ENCODE measurements around the gene ULBP1. TPM values are rescaled to one million over a fixed set of nuclear protein-coding genes. Genes with fewer than 3 reads are reported as not detected.

The ULBP1 gene
- total RNA-seq, 1 experiment from 2014 or later = 0.81 TPM

DNA sequence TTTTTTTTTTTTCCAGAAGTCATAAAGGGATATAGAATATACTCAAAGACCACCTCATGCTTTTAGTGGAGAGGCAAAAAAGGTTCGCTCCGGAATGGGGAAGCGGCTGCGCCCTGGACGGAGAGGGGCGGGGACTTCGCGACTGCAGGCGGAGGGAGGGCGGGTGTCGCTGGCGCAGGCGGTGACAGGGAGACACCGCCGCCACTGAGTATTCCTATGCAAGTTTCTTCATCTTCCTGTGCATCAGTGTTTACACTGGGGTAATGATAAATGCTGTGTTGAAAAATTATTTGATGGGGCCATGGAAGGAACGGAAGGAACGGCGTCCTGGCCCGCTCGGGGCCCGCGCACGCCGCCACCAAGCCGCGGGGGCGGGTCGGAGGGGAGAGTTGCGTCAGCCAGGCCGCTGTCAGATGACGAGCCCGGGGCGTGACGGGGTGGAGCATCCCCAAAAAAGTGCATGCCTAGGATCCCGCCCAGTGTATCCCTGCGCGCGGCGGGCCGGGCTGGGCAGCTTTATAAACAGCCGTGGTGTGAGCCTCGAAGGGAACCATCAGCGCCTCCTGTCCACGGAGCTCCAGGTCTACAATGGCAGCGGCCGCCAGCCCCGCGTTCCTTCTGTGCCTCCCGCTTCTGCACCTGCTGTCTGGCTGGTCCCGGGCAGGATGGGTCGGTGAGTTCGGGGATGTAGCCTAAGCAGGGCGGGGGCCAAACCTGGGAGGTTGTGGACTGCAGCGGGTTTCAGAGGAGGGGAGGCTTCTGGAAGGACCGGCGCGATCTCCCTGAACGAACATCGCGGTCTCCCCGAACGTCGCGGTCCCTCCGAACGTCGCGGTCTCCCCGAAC, at the start of gene ULBP1 (continued):
- TF ChIP-seq, protein P1, sequence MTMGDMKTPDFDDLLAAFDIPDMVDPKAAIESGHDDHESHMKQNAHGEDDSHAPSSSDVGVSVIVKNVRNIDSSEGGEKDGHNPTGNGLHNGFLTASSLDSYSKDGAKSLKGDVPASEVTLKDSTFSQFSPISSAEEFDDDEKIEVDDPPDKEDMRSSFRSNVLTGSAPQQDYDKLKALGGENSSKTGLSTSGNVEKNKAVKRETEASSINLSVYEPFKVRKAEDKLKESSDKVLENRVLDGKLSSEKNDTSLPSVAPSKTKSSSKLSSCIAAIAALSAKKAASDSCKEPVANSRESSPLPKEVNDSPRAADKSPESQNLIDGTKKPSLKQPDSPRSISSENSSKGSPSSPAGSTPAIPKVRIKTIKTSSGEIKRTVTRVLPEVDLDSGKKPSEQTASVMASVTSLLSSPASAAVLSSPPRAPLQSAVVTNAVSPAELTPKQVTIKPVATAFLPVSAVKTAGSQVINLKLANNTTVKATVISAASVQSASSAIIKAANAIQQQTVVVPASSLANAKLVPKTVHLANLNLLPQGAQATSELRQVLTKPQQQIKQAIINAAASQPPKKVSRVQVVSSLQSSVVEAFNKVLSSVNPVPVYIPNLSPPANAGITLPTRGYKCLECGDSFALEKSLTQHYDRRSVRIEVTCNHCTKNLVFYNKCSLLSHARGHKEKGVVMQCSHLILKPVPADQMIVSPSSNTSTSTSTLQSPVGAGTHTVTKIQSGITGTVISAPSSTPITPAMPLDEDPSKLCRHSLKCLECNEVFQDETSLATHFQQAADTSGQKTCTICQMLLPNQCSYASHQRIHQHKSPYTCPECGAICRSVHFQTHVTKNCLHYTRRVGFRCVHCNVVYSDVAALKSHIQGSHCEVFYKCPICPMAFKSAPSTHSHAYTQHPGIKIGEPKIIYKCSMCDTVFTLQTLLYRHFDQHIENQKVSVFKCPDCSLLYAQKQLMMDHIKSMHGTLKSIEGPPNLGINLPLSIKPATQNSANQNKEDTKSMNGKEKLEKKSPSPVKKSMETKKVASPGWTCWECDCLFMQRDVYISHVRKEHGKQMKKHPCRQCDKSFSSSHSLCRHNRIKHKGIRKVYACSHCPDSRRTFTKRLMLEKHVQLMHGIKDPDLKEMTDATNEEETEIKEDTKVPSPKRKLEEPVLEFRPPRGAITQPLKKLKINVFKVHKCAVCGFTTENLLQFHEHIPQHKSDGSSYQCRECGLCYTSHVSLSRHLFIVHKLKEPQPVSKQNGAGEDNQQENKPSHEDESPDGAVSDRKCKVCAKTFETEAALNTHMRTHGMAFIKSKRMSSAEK (CRISPR knock-in tag; IDR thresholded peaks at IDR 0.05; ENCODE audit: borderline replicate concordance) = no peak
- no peak for TF ChIP-seq PRRX2 (CRISPR knock-in tag; IDR thresholded peaks at IDR 0.05)
- TF ChIP-seq SOX15 (CRISPR knock-in tag; IDR thresholded peaks at IDR 0.05) = no peak
- TF ChIP-seq ZNF671 (CRISPR knock-in tag; IDR thresholded peaks at IDR 0.05) = no peak
- TF ChIP-seq, protein P2, sequence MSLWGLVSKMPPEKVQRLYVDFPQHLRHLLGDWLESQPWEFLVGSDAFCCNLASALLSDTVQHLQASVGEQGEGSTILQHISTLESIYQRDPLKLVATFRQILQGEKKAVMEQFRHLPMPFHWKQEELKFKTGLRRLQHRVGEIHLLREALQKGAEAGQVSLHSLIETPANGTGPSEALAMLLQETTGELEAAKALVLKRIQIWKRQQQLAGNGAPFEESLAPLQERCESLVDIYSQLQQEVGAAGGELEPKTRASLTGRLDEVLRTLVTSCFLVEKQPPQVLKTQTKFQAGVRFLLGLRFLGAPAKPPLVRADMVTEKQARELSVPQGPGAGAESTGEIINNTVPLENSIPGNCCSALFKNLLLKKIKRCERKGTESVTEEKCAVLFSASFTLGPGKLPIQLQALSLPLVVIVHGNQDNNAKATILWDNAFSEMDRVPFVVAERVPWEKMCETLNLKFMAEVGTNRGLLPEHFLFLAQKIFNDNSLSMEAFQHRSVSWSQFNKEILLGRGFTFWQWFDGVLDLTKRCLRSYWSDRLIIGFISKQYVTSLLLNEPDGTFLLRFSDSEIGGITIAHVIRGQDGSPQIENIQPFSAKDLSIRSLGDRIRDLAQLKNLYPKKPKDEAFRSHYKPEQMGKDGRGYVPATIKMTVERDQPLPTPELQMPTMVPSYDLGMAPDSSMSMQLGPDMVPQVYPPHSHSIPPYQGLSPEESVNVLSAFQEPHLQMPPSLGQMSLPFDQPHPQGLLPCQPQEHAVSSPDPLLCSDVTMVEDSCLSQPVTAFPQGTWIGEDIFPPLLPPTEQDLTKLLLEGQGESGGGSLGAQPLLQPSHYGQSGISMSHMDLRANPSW (CRISPR knock-in tag; conservative IDR thresholded peaks at IDR 0.05; ENCODE audit: low read depth) = no peak
- no peak for TF ChIP-seq CBFB (CRISPR knock-in tag; IDR thresholded peaks at IDR 0.05; ENCODE audit: low read depth)
- no peak for TF ChIP-seq TCF7 (CRISPR knock-in tag; IDR thresholded peaks at IDR 0.05; ENCODE audit: low read depth)
- 0 out of 2 replicates have a peak, but pooled peaks have one; percentile 21 for TF ChIP-seq ATF2 (CRISPR knock-in tag; IDR thresholded peaks at IDR 0.05; ENCODE audit: borderline replicate concordance, low read depth)
- TF ChIP-seq ZNF138 (CRISPR knock-in tag; conservative IDR thresholded peaks at IDR 0.05) = no peak
- TF ChIP-seq, protein P3, sequence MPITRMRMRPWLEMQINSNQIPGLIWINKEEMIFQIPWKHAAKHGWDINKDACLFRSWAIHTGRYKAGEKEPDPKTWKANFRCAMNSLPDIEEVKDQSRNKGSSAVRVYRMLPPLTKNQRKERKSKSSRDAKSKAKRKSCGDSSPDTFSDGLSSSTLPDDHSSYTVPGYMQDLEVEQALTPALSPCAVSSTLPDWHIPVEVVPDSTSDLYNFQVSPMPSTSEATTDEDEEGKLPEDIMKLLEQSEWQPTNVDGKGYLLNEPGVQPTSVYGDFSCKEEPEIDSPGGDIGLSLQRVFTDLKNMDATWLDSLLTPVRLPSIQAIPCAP (CRISPR knock-in tag; IDR thresholded peaks at IDR 0.05) = no peak
- TF ChIP-seq, protein P4, sequence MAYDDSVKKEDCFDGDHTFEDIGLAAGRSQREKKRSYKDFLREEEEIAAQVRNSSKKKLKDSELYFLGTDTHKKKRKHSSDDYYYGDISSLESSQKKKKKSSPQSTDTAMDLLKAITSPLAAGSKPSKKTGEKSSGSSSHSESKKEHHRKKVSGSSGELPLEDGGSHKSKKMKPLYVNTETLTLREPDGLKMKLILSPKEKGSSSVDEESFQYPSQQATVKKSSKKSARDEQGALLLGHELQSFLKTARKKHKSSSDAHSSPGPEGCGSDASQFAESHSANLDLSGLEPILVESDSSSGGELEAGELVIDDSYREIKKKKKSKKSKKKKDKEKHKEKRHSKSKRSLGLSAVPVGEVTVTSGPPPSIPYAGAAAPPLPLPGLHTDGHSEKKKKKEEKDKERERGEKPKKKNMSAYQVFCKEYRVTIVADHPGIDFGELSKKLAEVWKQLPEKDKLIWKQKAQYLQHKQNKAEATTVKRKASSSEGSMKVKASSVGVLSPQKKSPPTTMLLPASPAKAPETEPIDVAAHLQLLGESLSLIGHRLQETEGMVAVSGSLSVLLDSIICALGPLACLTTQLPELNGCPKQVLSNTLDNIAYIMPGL (CRISPR knock-in tag; IDR thresholded peaks at IDR 0.05) = peak; percentile 85
- TF ChIP-seq, protein P5, sequence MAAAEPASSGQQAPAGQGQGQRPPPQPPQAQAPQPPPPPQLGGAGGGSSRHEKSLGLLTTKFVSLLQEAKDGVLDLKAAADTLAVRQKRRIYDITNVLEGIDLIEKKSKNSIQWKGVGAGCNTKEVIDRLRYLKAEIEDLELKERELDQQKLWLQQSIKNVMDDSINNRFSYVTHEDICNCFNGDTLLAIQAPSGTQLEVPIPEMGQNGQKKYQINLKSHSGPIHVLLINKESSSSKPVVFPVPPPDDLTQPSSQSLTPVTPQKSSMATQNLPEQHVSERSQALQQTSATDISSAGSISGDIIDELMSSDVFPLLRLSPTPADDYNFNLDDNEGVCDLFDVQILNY (CRISPR knock-in tag; IDR thresholded peaks at IDR 0.05) = no peak
- TF ChIP-seq, protein P6, sequence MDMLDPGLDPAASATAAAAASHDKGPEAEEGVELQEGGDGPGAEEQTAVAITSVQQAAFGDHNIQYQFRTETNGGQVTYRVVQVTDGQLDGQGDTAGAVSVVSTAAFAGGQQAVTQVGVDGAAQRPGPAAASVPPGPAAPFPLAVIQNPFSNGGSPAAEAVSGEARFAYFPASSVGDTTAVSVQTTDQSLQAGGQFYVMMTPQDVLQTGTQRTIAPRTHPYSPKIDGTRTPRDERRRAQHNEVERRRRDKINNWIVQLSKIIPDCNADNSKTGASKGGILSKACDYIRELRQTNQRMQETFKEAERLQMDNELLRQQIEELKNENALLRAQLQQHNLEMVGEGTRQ (CRISPR knock-in tag; IDR thresholded peaks at IDR 0.05) = no peak; the same call in none of the 2 replicates
- TF ChIP-seq SP1 (CRISPR knock-in tag; conservative IDR thresholded peaks at IDR 0.05) = peak; percentile 89
- no peak for TF ChIP-seq ZNF396 (CRISPR knock-in tag; IDR thresholded peaks at IDR 0.05; ENCODE audit: borderline replicate concordance)
- TF ChIP-seq TEAD1 (CRISPR knock-in tag; IDR thresholded peaks at IDR 0.05) = 0 out of 2 replicates have a peak, but pooled peaks have one; percentile 31
- TF ChIP-seq, protein P7, sequence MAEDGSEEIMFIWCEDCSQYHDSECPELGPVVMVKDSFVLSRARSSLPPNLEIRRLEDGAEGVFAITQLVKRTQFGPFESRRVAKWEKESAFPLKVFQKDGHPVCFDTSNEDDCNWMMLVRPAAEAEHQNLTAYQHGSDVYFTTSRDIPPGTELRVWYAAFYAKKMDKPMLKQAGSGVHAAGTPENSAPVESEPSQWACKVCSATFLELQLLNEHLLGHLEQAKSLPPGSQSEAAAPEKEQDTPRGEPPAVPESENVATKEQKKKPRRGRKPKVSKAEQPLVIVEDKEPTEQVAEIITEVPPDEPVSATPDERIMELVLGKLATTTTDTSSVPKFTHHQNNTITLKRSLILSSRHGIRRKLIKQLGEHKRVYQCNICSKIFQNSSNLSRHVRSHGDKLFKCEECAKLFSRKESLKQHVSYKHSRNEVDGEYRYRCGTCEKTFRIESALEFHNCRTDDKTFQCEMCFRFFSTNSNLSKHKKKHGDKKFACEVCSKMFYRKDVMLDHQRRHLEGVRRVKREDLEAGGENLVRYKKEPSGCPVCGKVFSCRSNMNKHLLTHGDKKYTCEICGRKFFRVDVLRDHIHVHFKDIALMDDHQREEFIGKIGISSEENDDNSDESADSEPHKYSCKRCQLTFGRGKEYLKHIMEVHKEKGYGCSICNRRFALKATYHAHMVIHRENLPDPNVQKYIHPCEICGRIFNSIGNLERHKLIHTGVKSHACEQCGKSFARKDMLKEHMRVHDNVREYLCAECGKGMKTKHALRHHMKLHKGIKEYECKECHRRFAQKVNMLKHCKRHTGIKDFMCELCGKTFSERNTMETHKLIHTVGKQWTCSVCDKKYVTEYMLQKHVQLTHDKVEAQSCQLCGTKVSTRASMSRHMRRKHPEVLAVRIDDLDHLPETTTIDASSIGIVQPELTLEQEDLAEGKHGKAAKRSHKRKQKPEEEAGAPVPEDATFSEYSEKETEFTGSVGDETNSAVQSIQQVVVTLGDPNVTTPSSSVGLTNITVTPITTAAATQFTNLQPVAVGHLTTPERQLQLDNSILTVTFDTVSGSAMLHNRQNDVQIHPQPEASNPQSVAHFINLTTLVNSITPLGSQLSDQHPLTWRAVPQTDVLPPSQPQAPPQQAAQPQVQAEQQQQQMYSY (CRISPR knock-in tag; IDR thresholded peaks at IDR 0.05) = no peak
- 0 out of 2 replicates have a peak, but pooled peaks have one; percentile 22 for TF ChIP-seq KAT7 (CRISPR knock-in tag; IDR thresholded peaks at IDR 0.05; ENCODE audit: borderline replicate concordance)
- TF ChIP-seq GRHL2 (CRISPR knock-in tag; IDR thresholded peaks at IDR 0.05; ENCODE audit: insufficient replicate concordance, severe bottlenecking) = no peak
- TF ChIP-seq FOXK1 (CRISPR knock-in tag; IDR thresholded peaks at IDR 0.05) = peak; percentile 71
- no peak for TF ChIP-seq GTF2I (CRISPR knock-in tag; conservative IDR thresholded peaks at IDR 0.05)

Data from WTC11 (cell line).